GM21381 (cell line): Measurements from ENCODE around the gene PRKCE.

Experiments
- ATAC-seq: cut with Tn5 transposase; IDR thresholded peaks from one replicate; pipeline ENCODE4 v1.9.1; 2021; ENCODE audit warnings: mild to moderate bottlenecking, moderate library complexity; ENCODE audit not compliant: unreplicated experiment

Gene PRKCE

GRCh38 chr2:45748239-45748638 lies 96.8 kb downstream of the PRKCE start:
- no peak for ATAC-seq

DNA sequence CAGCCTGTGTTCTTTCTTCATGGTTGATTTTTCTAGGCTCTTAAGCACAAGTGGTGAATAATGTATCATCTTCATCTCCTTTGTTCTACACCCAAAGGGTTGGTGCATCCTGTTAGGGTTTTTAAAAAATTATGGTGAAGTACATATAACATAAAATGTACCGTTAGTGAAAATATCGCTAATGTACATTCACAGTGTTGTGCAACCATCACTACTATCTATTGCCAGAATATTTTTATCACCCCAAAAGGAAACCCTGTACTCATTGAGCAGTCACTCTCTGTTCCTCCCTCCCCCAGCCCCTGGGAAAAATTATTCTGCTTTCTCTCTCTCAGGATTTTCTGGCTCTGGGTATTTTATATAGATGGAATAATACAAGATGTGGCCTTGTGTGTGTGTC lies 98.5 kb downstream of the PRKCE start:
- ATAC-seq: no peak

DNA sequence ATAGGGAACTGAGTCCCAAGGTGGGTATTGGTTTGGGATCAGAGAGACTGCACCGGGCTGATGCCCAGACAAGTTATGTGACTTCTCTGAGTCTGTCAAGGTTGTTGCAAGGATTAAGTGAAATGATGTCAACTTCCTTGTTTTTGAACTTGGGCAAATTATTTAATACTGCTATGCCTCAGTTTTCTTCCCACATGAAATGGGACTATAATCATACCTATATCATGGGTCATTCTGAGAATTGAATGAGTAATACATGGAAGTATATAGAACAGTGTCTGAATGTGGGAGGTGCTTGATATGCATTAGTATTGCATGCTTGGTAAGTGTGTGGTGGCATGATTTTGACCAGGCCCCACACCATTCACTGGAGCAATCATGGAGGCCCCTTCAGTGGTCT lies 99.0 kb downstream of the PRKCE start:
- no peak for ATAC-seq

- no peak for ATAC-seq
Measured at GRCh38 chr2:45753381-45753780, 101.9 kb downstream of the PRKCE start.

GRCh38 chr2:45754131-45755010 lies 102.9 kb downstream of the PRKCE start:
- no peak for ATAC-seq

DNA sequence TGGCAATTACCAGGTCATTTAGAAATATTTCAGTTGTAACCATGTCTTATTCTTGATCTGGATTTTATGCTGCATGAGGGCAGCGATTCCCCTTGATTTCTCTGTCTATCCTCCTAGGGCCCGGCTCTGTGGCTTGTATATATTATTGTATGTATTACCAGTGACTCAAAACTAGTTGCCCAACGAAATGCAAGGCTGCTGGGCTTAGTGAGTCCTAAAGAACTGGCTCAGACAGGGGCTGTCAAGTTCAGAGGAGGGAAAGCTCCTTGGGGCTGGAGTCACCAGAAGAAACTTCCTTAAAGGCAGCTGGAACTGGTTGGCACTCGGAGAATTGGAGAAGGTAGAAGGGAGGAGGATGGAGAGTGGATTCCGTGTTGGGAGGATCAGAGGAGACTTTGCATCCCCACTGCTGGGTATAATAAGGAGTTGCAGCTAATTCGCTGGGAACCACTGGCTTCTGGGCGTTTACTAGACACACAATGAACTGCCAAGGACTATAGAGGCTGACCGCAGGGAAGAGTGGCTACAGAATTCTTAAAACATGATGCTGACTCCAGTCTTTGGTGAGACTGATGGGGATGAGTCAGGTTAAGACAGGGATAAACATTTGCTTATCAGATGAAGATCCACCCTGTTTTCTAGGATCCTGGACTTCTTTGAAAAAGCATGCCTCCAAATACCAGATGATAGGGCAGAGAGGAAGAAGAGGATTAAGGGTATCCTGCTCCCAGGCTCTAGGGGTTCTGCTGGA lies 104.3 kb downstream of the PRKCE start:
- no peak for ATAC-seq

GRCh38 chr2:45758018-45758417 lies 106.5 kb downstream of the PRKCE start:
- no peak for ATAC-seq

DNA sequence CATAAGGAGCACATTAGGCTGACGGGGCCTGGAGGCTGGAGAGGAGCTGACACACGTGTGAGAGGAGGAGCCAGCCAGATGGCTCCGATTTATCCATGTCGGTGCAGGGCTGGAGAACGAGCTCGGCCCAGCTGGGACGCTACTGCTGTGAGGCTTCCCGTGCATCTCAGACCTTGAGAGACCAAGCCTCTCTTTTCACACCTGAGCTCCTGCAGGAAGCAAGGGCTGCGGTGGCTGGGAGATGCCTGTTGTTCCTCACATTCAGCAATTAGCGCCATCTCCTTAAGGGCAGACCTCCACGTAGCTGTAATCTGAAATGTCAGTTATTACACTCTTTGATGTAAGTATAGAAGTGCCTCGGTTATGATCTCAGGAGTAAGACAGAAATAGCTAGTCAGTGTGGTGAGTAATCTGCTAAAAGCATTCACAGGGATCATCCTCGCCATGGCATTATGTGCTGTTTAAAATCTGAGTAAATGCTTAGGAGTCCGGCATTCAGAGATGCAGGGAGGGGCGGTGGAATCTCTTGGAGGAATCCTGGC lies 107.9 kb downstream of the PRKCE start:
- ATAC-seq: no peak

GRCh38 chr2:45761635-45762034 lies 110.2 kb downstream of the PRKCE start:
- ATAC-seq: no peak

- ATAC-seq: no peak
Measured at GRCh38 chr2:45763255-45763654, 111.8 kb downstream of the PRKCE start.

DNA sequence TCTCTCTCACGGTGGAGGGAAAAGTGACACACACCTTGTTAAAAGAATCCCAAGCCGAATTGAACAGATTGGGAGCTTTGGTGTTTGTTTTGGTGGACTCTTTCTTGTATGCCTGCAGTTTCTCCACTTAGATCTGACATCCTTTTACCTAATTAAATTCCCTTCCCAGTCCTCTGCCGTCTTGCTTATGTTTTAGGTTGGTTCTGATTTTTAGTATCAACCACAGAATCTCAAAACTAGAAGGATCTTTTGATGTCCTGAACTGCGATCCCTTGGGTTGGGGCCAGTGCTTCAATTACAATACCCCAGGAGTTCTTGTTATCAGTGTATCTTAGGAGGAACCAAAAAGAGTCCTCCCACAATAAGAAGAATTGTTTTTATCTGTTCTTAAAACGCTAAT lies 112.3 kb downstream of the PRKCE start:
- ATAC-seq: no peak

DNA sequence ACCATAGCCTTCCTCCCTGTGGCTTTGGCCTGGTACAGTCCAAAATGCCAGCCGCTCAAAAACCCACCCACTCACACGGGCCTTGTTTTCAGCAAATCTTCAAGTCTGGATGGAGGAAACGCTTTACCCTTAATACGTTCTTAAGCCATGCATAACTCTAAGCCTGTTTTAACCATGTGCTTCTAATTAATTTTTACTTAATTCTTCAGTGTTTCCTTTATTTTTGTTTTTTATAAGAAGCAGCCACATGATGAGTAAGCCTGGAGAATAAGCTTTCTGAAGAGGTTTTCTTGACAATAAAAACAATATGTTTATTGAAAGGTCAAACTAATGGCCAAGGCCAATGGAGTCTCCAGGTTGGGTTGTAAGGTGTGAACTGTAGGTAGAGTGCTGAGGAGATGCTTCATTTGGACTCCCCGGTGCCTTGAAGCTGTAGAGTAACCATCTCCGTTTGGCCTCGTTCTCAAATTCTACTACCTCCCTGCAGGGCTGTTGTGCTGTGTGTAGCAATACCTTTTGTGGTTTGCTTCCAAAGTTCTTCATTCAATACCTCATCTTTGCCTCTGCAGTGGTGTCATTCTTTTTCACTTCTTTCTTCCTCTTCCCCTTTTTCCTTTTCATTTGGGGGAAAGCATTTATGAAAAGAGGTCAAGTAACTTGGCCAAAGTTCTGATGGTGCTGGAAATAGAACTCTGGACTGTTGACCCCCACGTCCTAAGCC lies 113.7 kb downstream of the PRKCE start:
- no peak for ATAC-seq

DNA sequence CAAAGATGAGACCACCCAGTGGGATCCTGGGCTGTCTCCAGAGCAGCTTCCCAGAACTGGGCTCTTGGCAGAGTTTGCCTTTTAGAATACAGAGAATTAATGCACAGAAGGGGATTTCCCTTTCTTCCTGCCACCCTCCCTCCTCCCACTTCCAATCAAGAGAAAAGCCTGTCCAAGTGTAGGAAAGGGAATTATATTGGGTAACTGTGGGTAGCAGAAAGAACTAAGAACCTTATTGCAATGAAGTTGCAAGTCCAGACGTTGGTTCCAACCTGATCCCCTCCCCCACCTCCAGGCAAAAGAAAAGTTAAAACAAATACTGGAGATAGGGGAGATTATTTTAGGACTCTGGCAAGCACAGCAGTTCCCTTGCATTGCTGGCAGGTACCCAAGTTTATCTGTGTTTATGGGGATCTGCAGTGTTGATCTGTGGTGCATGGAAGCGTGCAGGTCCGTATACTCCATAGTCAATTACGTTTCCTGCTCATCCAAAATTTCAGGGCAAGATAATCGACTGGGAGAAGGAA lies 114.3 kb downstream of the PRKCE start:
- no peak for ATAC-seq

- no peak for ATAC-seq
Measured at GRCh38 chr2:45768208-45768607, 116.7 kb downstream of the PRKCE start.

DNA sequence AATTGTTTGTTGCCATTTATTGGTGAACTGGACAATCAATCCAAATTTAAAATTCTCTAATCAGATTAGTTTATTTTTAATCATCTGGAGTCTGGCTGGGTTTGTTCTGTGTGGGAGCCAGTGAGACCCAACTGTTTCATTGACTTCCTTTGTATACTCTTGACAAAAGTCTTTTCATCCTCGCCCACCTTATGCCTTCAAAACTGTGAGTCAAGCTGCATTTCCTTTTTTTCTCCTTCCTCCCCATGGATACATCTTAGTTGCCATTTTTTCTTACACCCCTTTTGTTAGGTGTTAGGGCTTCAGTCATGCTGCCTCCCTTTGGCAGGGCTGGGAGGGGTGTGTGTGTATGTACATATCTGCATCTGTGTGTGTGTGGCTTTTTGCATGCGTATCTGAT lies 117.6 kb downstream of the PRKCE start:
- ATAC-seq: no peak

- ATAC-seq: no peak
Measured at GRCh38 chr2:45769854-45770576, 118.5 kb downstream of the PRKCE start.

DNA sequence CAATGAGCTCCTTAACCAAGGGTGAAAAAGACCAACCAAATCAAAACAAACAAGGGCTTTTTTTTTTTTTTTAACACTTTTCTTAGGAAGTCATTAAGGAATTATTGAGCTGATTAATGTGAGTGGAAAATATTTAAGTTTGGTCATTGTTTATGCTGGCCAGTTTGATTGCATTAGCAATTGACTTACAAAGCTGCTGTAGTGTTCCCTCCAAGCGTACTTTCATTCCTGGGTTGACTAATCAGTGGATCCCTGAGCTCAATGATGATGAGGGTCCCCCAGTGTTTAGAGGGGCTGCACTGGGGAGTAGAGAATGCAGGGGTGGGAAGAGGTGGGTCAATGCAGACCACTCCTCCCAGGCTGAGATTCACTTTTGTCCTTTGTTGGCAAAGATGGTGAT lies 119.3 kb downstream of the PRKCE start:
- no peak for ATAC-seq

DNA sequence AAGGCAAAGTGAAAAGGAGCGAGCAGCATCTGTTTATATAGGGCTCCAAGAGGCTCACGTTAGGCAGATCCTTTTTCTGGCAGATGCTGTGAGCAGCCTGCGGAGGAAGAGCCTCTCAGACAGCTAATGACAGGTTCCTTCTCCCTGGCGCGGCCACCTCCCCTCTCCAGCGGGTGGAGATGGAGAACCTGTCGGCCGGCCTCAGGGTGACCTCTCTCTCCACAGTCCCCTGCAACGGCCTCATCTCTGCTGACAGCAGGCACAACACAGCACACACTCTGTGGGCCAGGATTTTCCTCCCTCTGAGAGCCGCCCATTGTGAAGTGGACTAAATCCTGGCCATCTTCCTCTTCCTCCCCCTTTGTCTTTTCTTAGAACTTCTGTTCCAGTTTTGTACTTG lies 119.8 kb downstream of the PRKCE start:
- no peak for ATAC-seq

- no peak for ATAC-seq
Measured at GRCh38 chr2:45772038-45772437, 120.6 kb downstream of the PRKCE start.

DNA sequence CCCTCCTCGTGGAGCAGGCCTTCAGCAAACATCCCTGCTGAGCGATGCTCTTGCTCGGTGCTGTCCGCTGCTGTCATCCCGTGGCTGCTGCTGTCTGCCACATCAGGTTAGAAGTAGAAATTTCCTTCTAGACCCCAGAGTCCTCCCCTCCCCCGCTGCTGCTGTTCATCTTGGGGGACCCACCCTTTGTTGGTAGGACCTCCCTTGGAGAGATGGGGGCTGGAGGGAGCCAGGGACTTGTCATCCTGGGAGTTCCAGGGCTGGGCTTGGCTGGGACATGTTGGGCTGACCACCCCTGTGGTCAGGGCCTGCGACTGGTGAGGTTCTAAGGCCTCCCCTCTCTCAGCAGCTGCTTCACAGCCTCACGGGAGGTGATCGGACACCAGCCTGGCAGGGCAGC lies 122.4 kb downstream of the PRKCE start:
- ATAC-seq: no peak
